ENCODE data around the gene MRAS.

- TF ChIP-seq CTCF (conservative IDR thresholded peaks at IDR 0.05; ENCODE audit: low read depth, low read length) (no peak), POLR2A (IDR thresholded peaks at IDR 0.05; ENCODE audit: low read depth, low read length) (no peak), RAD21 (IDR thresholded peaks at IDR 0.05; ENCODE audit: low read length) (no peak), USF2 (IDR thresholded peaks at IDR 0.05; ENCODE audit: low read depth, low read length) (no peak), BHLHE40 (IDR thresholded peaks at IDR 0.05; ENCODE audit: low read depth, low read length) (no peak), RCOR1 (IDR thresholded peaks at IDR 0.05; ENCODE audit: insufficient replicate concordance, low read length) (no peak), ELK1 (IDR thresholded peaks at IDR 0.05; ENCODE audit: borderline replicate concordance, low read depth, low read length) (no peak)
Measured at GRCh38 chr3:138381950-138382715, 33.8 kb downstream of the MRAS start.
